CD4-positive, CD25-positive, alpha-beta regulatory T cell (primary cell): Measurements from ENCODE around the gene MICAL2. TPM values are rescaled to one million over a fixed set of nuclear protein-coding genes. Genes with fewer than 3 reads are reported as not detected.

ENCODE experiments used
- ATAC-seq, 2 donors: fragments of 150-1000 bp; cut with Tn5 transposase; one replicate each; pipeline ENCODE4 v1.10.0; 2021; ENCODE audit warnings: low read depth in 2 of 2, moderate number of reproducible peaks in 2 of 2, moderate library complexity in 1 of 2
- DNase-seq, 3 donors: peaks; one replicate each; pipeline versions ENCODE4 v3.0.0 to v3.0.0-alpha.2; 2012 to 2022; ENCODE audit warnings: mixed read lengths in 1 of 3
- H3K27ac ChIP-seq: one replicate; pipeline ENCODE4 v1.7.0; 2013; ENCODE audit warnings: mild to moderate bottlenecking, low read length; ENCODE audit not compliant: insufficient read depth, poor library complexity, severe bottlenecking
- H3K27me3 ChIP-seq: one replicate; pipeline ENCODE4 v1.7.0; 2013; ENCODE audit warnings: low read length; ENCODE audit not compliant: control insufficient read depth, insufficient read depth
- H3K36me3 ChIP-seq: one replicate; pipeline ENCODE4 v1.7.0; 2013; ENCODE audit warnings: mild to moderate bottlenecking, low read length, moderate library complexity; ENCODE audit not compliant: control insufficient read depth, insufficient read depth
- H3K4me1 ChIP-seq: 2 replicates; pipeline ENCODE4 v1.7.0; 2013; ENCODE audit warnings: mild to moderate bottlenecking, low read length; ENCODE audit not compliant: insufficient read depth, control insufficient read depth, poor library complexity, severe bottlenecking
- H3K4me3 ChIP-seq: one replicate; pipeline ENCODE4 v1.7.0; 2013; ENCODE audit warnings: low read depth, mild to moderate bottlenecking, low read length, moderate library complexity
- H3K9me3 ChIP-seq, 2 experiments: 1 replicate in 1 of 2; 2 replicates in 1 of 2; pipeline ENCODE4 v1.7.0; 2013; ENCODE audit warnings: low read length in 2 of 2, mild to moderate bottlenecking in 1 of 2, moderate library complexity in 1 of 2; ENCODE audit not compliant: control insufficient read depth in 2 of 2
- H3K27ac Mint-ChIP-seq, 3 donors: one replicate each; pipeline ENCODE4 v1.8.0; 2020 to 2022; ENCODE audit warnings: mild to moderate bottlenecking in 3 of 3, mixed read lengths in 3 of 3, moderate library complexity in 2 of 3
- H3K27me3 Mint-ChIP-seq: one replicate; pipeline ENCODE4 v1.8.0; 2022; ENCODE audit warnings: mild to moderate bottlenecking, mixed read lengths
- H3K36me3 Mint-ChIP-seq: one replicate; pipeline ENCODE4 v1.8.0; 2020; ENCODE audit warnings: mixed read lengths
- H3K4me1 Mint-ChIP-seq, 4 donors: one replicate each; pipeline ENCODE4 v1.8.0; 2020 to 2022; ENCODE audit warnings: mixed read lengths in 4 of 4, mild to moderate bottlenecking in 1 of 4
- H3K4me3 Mint-ChIP-seq, 4 donors: one replicate each; pipeline ENCODE4 v1.8.0; 2020 to 2022; ENCODE audit warnings: mild to moderate bottlenecking in 4 of 4, mixed read lengths in 4 of 4, moderate library complexity in 3 of 4
- H3K9me3 Mint-ChIP-seq, 7 donors: one replicate each; pipeline ENCODE4 v1.8.0; 2020 to 2022; ENCODE audit warnings: mixed read lengths in 7 of 7, mild to moderate bottlenecking in 3 of 7, moderate library complexity in 2 of 7
- polyA plus RNA-seq, 4 donors: library from polyadenylated mRNA; unstranded; fragments of 300-500 nt; fragmentation: Illumina TruSeq; gene quantifications; one replicate each; pipeline ENCODE4 v1.2.3, GENCODE V29; 2021
- total RNA-seq: library from RNA; stranded (reverse); gene quantifications from one replicate; pipeline ENCODE4 v1.2.3, GENCODE V29; 2022

MICAL2 gene
- total and polyA plus RNA-seq, 5 donors from 2014 or later: 15.9 to 67.5 (median 24.4) TPM

DNA sequence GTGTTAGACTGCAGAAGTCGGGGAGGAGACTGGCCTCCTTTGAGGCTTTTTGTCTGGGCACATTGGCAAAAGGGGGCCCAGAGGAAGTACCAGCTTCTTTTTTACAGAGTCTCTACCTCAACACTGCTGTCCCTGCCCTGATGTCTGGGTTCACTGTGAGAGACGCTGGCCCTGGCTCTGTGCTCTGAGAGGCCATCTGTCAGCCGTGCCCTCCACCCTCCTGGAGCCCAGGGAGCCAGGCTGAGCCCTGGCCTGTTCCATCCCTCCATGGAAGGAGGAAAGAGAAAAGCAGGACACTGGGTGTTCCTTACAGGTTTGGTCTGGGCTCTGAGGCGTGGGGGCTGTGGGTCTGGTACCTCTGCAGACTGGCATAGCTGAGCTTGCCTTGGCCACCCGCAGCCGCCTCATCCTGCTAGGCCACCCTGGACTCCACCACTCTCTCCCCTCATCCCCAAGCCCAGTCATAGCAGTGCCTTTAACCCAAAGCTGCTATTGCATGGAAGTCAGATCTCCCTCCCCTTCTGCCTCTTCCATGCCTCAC is 161.5 kb downstream of the MICAL2 start:
- H3K4me3 Mint-ChIP-seq: no peak overlapping the region
- Histone ChIP-seq H3K9me3 (no peaks in the 10 kb centered on the region), H3K36me3 (no peaks in the 10 kb centered on the region), H3K27me3 (no peaks in the 10 kb centered on the region), H3K4me3 (no peak overlapping the region), H3K27ac (no peak overlapping the region), H3K4me1 (no peaks in the 10 kb centered on the region)
- no peaks in the 10 kb centered on the region for H3K4me1 Mint-ChIP-seq
- no peaks in the 10 kb centered on the region for H3K9me3 Mint-ChIP-seq
- ATAC-seq (no peak), DNase-seq (no peak)
- peak overlapping the region in 1 of 3 donors; percentile 21 for H3K27ac Mint-ChIP-seq
- no peaks in the 10 kb centered on the region for H3K36me3 Mint-ChIP-seq
- H3K27me3 Mint-ChIP-seq: no peaks in the 10 kb centered on the region

DNA sequence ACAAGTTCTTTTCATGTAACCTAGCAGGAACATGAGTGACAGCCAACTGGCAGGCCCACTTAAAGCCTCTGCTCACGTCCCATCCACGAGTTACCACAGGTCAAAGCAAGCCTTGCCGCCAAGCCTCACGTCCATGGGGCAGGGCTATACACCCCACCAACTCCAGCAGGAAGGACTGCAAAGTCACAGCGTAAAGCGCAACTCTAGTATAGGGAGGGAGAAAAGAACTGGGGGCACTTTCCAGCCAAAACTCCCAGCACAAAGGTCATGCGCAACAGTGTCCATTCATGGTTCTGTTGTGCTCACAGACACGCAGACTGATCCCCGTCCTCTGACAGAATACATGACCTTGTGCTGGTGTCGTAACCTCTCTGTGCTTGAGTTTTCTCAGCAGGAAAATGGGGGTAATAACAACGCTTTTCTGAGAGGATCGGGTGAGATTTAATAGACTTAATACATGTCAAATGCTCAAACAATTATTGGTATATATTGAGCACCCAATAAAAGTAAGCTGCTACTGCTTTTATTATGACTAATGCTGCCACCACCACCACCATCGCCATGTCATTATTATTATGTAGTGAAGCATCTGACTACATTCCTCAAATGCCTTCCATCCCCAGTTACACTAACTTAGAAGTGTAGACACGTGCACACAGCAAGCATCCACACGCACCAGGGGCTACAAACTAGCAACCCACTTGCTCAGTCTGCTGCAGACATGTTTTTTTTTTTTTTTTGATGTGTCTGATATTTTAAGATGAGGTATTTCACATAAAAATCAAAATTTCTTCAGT is 162.6 kb downstream of the MICAL2 start:
- Mint-ChIP-seq H3K4me3 (no peak overlapping the region), H3K9me3 (no peaks in the 10 kb centered on the region), H3K36me3 (no peaks in the 10 kb centered on the region), H3K27ac (no peak overlapping the region), H3K27me3 (no peaks in the 10 kb centered on the region), H3K4me1 (no peaks in the 10 kb centered on the region)
- Histone ChIP-seq H3K4me3 (no peak overlapping the region), H3K27ac (no peak overlapping the region), H3K4me1 (no peaks in the 10 kb centered on the region), H3K9me3 (no peaks in the 10 kb centered on the region), H3K36me3 (no peaks in the 10 kb centered on the region), H3K27me3 (no peaks in the 10 kb centered on the region)
- ATAC-seq (no peak), DNase-seq (no peak)

DNA sequence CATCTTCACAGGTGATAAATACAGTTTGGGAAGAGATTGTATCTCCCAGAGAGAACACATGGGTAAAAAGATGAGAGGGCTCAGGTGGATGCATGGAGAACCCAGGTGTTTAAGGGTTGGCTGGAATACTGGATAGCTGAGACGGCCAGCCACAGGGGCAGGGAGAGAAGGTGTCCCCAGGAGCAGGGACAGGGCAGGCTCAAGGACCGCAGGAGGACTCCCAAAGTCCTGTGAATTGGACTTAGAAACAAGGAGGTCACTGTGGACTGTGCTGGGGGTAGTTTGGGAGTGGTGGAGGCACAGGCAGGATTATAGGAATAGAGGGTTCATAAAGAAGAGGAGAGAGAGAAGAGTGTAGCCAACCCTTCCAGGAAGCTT is 163.2 kb downstream of the MICAL2 start:
- Histone ChIP-seq H3K36me3 (no peaks in the 10 kb centered on the region), H3K4me3 (no peak overlapping the region), H3K27ac (no peak overlapping the region), H3K4me1 (no peaks in the 10 kb centered on the region), H3K27me3 (no peaks in the 10 kb centered on the region), H3K9me3 (no peaks in the 10 kb centered on the region)
- ATAC-seq (no peak), DNase-seq (no peak)
- Mint-ChIP-seq H3K9me3 (no peaks in the 10 kb centered on the region), H3K27me3 (no peaks in the 10 kb centered on the region), H3K36me3 (no peaks in the 10 kb centered on the region), H3K4me3 (no peak overlapping the region), H3K4me1 (no peaks in the 10 kb centered on the region), H3K27ac (peak overlapping the region in 1 of 3 donors; percentile 57)

DNA sequence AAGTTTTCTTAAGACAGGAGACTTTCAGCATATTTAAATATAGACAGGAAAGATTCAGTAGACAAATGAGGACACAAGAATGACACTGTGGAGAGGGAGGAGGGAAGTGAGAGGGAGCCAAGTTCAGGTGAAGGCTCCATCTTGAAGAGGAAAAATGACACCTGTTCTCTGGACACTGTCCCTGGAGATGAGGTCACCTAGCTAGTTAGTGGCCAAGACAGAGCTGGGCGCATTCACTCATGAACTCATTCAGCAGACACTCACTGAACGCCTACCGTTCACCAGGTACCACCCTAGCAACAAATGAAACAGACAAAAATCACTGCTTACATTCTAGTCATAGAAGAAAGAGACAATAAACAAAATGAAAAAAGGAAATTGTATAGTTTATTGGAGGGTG is 163.7 kb downstream of the MICAL2 start:
- Histone ChIP-seq H3K4me1 (no peaks in the 10 kb centered on the region), H3K27me3 (no peaks in the 10 kb centered on the region), H3K9me3 (no peaks in the 10 kb centered on the region), H3K27ac (no peak overlapping the region), H3K4me3 (no peak overlapping the region), H3K36me3 (no peaks in the 10 kb centered on the region)
- Mint-ChIP-seq H3K4me1 (no peaks in the 10 kb centered on the region), H3K36me3 (no peaks in the 10 kb centered on the region), H3K4me3 (no peak overlapping the region), H3K27me3 (no peaks in the 10 kb centered on the region), H3K27ac (no peak overlapping the region), H3K9me3 (no peaks in the 10 kb centered on the region)
- DNase-seq: no peak
- no peak for ATAC-seq

GRCh38 chr11:12274558-12275197 is 164.3 kb downstream of the MICAL2 start:
- DNase-seq: no peak
- no peak overlapping the region for H3K4me3 Mint-ChIP-seq
- no peak for ATAC-seq
- no peaks in the 10 kb centered on the region for H3K27me3 ChIP-seq
- peak overlapping the region in 2 of 3 donors; percentile 33 to 49 for H3K27ac Mint-ChIP-seq
- no peak overlapping the region for H3K27ac ChIP-seq
- no peaks in the 10 kb centered on the region for H3K27me3 Mint-ChIP-seq
- no peaks in the 10 kb centered on the region for H3K4me1 Mint-ChIP-seq
- H3K4me1 ChIP-seq: no peaks in the 10 kb centered on the region
- H3K9me3 Mint-ChIP-seq: no peaks in the 10 kb centered on the region
- no peaks in the 10 kb centered on the region for H3K36me3 ChIP-seq
- H3K9me3 ChIP-seq: no peaks in the 10 kb centered on the region
- H3K4me3 ChIP-seq: no peak overlapping the region
- no peaks in the 10 kb centered on the region for H3K36me3 Mint-ChIP-seq

DNA sequence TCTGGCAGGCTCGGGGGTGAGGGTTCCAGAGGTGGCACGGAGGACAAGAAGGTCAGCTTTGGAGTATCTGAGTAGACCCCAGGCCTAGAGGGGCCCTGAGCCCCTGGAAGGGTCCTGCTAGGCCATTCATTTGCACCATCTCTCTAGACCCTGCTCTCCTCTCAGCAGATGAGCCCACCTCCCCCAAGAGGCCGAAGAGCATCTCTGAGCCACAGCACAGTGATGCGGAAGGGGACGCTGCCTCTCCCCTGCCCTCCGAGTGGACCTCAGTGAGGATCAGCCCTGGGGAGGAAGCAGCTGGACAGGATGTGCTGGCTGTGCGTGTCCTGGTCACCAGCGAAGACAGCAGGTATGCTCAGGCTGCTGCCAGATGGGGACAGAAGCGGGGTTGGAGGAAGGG is 165.4 kb downstream of the MICAL2 start:
- H3K4me3 Mint-ChIP-seq: no peak overlapping the region

GRCh38 chr11:12276356-12276755 is 166.0 kb downstream of the MICAL2 start:
- DNase-seq: no peak
- H3K4me3 ChIP-seq: no peak overlapping the region

More for the DNA sequence above, 165.4 kb downstream of the MICAL2 start:
- H3K27me3 Mint-ChIP-seq: no peaks in the 10 kb centered on the region
- no peaks in the 10 kb centered on the region for H3K9me3 Mint-ChIP-seq
- Histone ChIP-seq H3K4me3 (no peak overlapping the region), H3K27ac (no peak overlapping the region), H3K9me3 (no peaks in the 10 kb centered on the region), H3K4me1 (no peaks in the 10 kb centered on the region), H3K36me3 (no peaks in the 10 kb centered on the region), H3K27me3 (no peaks in the 10 kb centered on the region)
- no peaks in the 10 kb centered on the region for H3K36me3 Mint-ChIP-seq
- H3K27ac Mint-ChIP-seq: no peak overlapping the region
- no peaks in the 10 kb centered on the region for H3K4me1 Mint-ChIP-seq
- DNase-seq: no peak
- ATAC-seq: no peak

More at GRCh38 chr11:12276356-12276755, 166.0 kb downstream of the MICAL2 start:
- no peaks in the 10 kb centered on the region for H3K9me3 Mint-ChIP-seq
- Histone ChIP-seq H3K27me3 (no peaks in the 10 kb centered on the region), H3K27ac (no peak overlapping the region), H3K36me3 (no peaks in the 10 kb centered on the region), H3K4me1 (no peaks in the 10 kb centered on the region), H3K9me3 (no peaks in the 10 kb centered on the region)
- no peaks in the 10 kb centered on the region for H3K27me3 Mint-ChIP-seq
- no peaks in the 10 kb centered on the region for H3K4me1 Mint-ChIP-seq
- no peak overlapping the region for H3K4me3 Mint-ChIP-seq
- no peak for ATAC-seq
- H3K27ac Mint-ChIP-seq: peak overlapping the region in 1 of 3 donors; percentile 32
- no peaks in the 10 kb centered on the region for H3K36me3 Mint-ChIP-seq
